Measurements from ENCODE around the gene CACHD1. TPM values are rescaled to one million over a fixed set of nuclear protein-coding genes. Genes with fewer than 3 reads are reported as not detected.
"Not testable (repeated sequence)": the region's sequence is repeated elsewhere in the genome, so short reads cannot be mapped to it uniquely, and the experiment has no call there.

CACHD1 gene
- polyA plus RNA-seq, 1 donor from 2014 or later: 12.7 TPM

- Histone ChIP-seq H3K36me3 (ENCODE audit: insufficient read depth, low read length) (no peaks in the 10 kb centered on the region), H4K20me1 (ENCODE audit: insufficient read depth) (no peaks in the 10 kb centered on the region), H3K4me3 (ENCODE audit: low read length) (no peak overlapping the region), H3K27me3 (ENCODE audit: insufficient read depth, low read depth, low read length) (no peaks in the 10 kb centered on the region), H3K4me2 (ENCODE audit: low read length) (no peak overlapping the region), H2AFZ (ENCODE audit: low read depth, low read length) (no peak overlapping the region), H3K9me3 (ENCODE audit: low read length) (no peaks in the 10 kb centered on the region), H3K9ac (ENCODE audit: low read length) (no peak overlapping the region), H3K9me2 (ENCODE audit: insufficient read depth, low read length) (no peaks in the 10 kb centered on the region), H3K79me2 (replicated peaks; ENCODE audit: insufficient read depth, low read length) (no peaks in the 10 kb centered on the region), H3K27ac (ENCODE audit: low read length) (no peak overlapping the region), H3F3A (ENCODE audit: insufficient read depth, low read length, poor library complexity, severe bottlenecking) (no peaks in the 10 kb centered on the region)
- TF ChIP-seq CTCF (IDR thresholded peaks at IDR 0.05; ENCODE audit: poor library complexity, severe bottlenecking) (no peak), EZH2 (IDR thresholded peaks at IDR 0.05; ENCODE audit: borderline replicate concordance, insufficient read depth, low read length, poor library complexity, severe bottlenecking) (no peak), POLR2AphosphoS5 (IDR thresholded peaks at IDR 0.05) (no peak), EP300 (conservative IDR thresholded peaks at IDR 0.05; ENCODE audit: poor library complexity, severe bottlenecking) (no peak)
Measured at GRCh38 chr1:64608651-64609048, 138.7 kb downstream of the CACHD1 start.

GRCh38 chr1:64610950-64611349 is 141.0 kb downstream of the CACHD1 start:
- not testable (repeated sequence) for H4K20me1 ChIP-seq (ENCODE audit: insufficient read depth); H3F3A ChIP-seq (ENCODE audit: insufficient read depth, low read length, poor library complexity, severe bottlenecking); H3K9me3 ChIP-seq (ENCODE audit: low read length); H3K27ac ChIP-seq (ENCODE audit: low read length); H2AFZ ChIP-seq (ENCODE audit: low read depth, low read length); H3K36me3 ChIP-seq (ENCODE audit: insufficient read depth, low read length); H3K9ac ChIP-seq (ENCODE audit: low read length); H3K27me3 ChIP-seq (ENCODE audit: insufficient read depth, low read depth, low read length); H3K4me2 ChIP-seq (ENCODE audit: low read length); H3K4me3 ChIP-seq (ENCODE audit: low read length); H3K79me2 ChIP-seq (replicated peaks; ENCODE audit: insufficient read depth, low read length); H3K9me2 ChIP-seq (ENCODE audit: insufficient read depth, low read length)

GRCh38 chr1:64616039-64616438 is 146.1 kb downstream of the CACHD1 start:
- Histone ChIP-seq H3K27ac (ENCODE audit: low read length) (no peak overlapping the region), H3F3A (ENCODE audit: insufficient read depth, low read length, poor library complexity, severe bottlenecking) (no peaks in the 10 kb centered on the region), H3K27me3 (ENCODE audit: insufficient read depth, low read depth, low read length) (no peaks in the 10 kb centered on the region), H3K36me3 (ENCODE audit: insufficient read depth, low read length) (no peaks in the 10 kb centered on the region), H3K4me2 (ENCODE audit: low read length) (no peak overlapping the region), H3K9ac (ENCODE audit: low read length) (no peak overlapping the region), H2AFZ (ENCODE audit: low read depth, low read length) (no peak overlapping the region), H4K20me1 (ENCODE audit: insufficient read depth) (no peaks in the 10 kb centered on the region), H3K9me3 (ENCODE audit: low read length) (no peaks in the 10 kb centered on the region), H3K4me3 (ENCODE audit: low read length) (no peak overlapping the region), H3K9me2 (ENCODE audit: insufficient read depth, low read length) (no peaks in the 10 kb centered on the region), H3K79me2 (replicated peaks; ENCODE audit: insufficient read depth, low read length) (no peaks in the 10 kb centered on the region)
- TF ChIP-seq SMC3 (conservative IDR thresholded peaks at IDR 0.05; ENCODE audit: poor library complexity) (no peak), POLR2AphosphoS5 (IDR thresholded peaks at IDR 0.05) (no peak), RAD21 (conservative IDR thresholded peaks at IDR 0.05) (no peak), REST (IDR thresholded peaks at IDR 0.05; ENCODE audit: borderline replicate concordance) (no peak), MXI1 (conservative IDR thresholded peaks at IDR 0.05; ENCODE audit: poor library complexity, severe bottlenecking) (no peak), EZH2 (IDR thresholded peaks at IDR 0.05; ENCODE audit: borderline replicate concordance, insufficient read depth, low read length, poor library complexity, severe bottlenecking) (no peak), EP300 (conservative IDR thresholded peaks at IDR 0.05; ENCODE audit: poor library complexity, severe bottlenecking) (no peak), CTCF (IDR thresholded peaks at IDR 0.05; ENCODE audit: poor library complexity, severe bottlenecking) (no peak), TAF1 (IDR thresholded peaks at IDR 0.05; ENCODE audit: low read depth) (no peak)

Data from neural cell (in vitro differentiated cells).